GM04504 (cell line): ENCODE measurements around the gene PC.
"Not testable (repeated sequence)": the region's sequence is repeated elsewhere in the genome, so short reads cannot be mapped to it uniquely, and the experiment has no call there.

Experiments
- DNase-seq: peaks from one replicate; pipeline ENCODE4 v3.0.0-alpha.2; 2012; ENCODE audit warnings: low read depth

PC gene

GRCh38 chr11:66979336-66979980, 21.3 kb upstream of the PC start:
- DNase-seq = no peak

- no peak for DNase-seq
These were observed 20.5 kb upstream of the PC start for GRCh38 chr11:66978717-66979116.

DNA sequence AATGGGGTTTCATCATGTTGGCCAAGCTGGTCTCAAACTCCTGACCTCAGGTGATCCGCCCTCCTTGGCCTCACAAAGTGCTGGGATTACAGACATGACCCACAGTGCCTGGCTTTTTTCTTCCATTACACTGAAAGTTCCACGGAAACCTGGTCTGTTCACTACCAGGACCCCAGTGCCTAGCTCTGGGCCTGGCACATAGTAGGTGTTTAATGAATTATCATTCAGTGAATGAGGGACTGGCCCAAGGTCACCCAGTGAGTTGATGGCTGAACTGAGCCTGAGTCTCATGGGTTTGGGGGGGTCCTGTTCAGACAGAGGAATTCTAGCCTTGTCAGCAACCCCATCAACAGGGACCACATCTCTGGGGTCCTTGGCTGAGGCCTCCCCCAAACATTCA, 20.0 kb upstream of the PC start:
- DNase-seq = no peak

GRCh38 chr11:66976925-66977324, 18.7 kb upstream of the PC start:
- DNase-seq = no peak

DNA sequence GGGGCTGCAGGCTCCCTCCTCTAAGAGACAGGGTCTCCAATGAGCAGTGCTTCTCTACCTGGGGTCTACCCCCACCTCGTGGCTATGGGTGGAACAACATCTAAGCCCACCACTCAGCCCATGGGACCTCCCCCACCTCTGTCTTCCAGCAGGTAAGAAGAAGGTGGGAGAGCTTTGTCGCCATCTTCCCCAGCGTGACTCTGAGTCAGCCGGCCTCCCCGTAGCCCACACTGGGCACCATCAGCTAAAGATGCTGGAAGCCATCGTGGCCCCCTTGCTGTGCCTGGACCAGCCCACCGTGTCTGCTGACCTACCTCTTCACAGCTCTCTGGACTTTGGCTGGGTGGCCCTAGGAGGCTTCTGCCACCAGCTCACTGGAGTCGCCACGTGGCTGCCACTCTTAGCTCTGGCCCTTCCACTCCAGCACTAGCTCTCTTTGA, 17.9 kb upstream of the PC start:
- DNase-seq = no peak

- no peak for DNase-seq
These were observed 17.3 kb upstream of the PC start for GRCh38 chr11:66975405-66976027.

- no peak for DNase-seq
These were observed 16.7 kb upstream of the PC start, which contains the start of gene C11orf86 for GRCh38 chr11:66974724-66975404. Gene C11orf86, plus strand, starts transcription at chr11:66975304. Its CDS starts 59 bp downstream, at chr11:66975363.

DNA sequence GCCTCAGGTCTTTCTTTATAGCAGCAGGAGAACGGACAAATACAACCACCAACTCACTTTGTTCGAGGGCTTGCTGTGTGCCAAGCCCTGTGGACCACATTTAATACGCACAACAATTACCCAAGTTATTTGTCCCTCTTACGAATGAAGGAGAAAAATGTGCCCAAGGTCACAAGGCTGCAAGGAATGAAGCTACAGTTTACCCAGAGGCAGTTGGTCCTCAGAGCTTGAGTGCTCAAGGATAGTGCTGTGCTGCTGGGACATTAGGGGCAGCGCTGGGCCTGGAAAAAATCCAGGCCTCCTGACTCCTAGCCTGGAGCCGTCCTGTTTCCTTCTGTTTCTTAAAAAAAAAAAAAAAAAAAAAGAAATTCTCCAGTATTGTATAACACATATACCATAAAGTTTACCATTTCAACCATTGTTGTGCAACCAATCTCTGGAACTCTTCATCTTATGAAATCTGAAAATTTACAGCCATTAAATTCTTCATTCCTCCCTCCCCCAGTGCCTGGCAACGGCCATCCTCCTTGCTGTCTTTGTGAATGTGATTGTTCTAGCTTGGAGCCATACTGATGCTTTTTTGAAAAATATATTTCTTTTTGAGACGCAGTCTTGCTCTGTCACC, 15.9 kb upstream of the PC start:
- DNase-seq = no peak

GRCh38 chr11:66971488-66971887, 13.3 kb upstream of the PC start:
- no peak for DNase-seq

GRCh38 chr11:66970807-66971442, 12.7 kb upstream of the PC start:
- DNase-seq = peak; percentile 99

- DNase-seq = no peak
These were observed 12.2 kb upstream of the PC start for GRCh38 chr11:66970371-66970806.

- peak; percentile 87 for DNase-seq
These were observed 11.5 kb upstream of the PC start for GRCh38 chr11:66969584-66970225.

- peak; percentile 88 for DNase-seq
These were observed 9.7 kb upstream of the PC start for GRCh38 chr11:66967670-66968425.

- DNase-seq = no peak
These were observed 8.2 kb upstream of the PC start for GRCh38 chr11:66966351-66966750.

- DNase-seq = no peak
These were observed 6.3 kb upstream of the PC start for GRCh38 chr11:66964495-66964894.

GRCh38 chr11:66962801-66963200, 4.6 kb upstream of the PC start:
- DNase-seq = no peak

- no peak for DNase-seq
These were observed 4.1 kb upstream of the PC start for GRCh38 chr11:66962247-66962646.

- DNase-seq = not testable (repeated sequence)
These were observed 3.6 kb upstream of the PC start for GRCh38 chr11:66961691-66962213.

GRCh38 chr11:66958956-66959274, 732 bp upstream of the PC start:
- DNase-seq = no peak

- no peak for DNase-seq
These were observed 282 bp downstream of the PC start for GRCh38 chr11:66957971-66958231.

DNA sequence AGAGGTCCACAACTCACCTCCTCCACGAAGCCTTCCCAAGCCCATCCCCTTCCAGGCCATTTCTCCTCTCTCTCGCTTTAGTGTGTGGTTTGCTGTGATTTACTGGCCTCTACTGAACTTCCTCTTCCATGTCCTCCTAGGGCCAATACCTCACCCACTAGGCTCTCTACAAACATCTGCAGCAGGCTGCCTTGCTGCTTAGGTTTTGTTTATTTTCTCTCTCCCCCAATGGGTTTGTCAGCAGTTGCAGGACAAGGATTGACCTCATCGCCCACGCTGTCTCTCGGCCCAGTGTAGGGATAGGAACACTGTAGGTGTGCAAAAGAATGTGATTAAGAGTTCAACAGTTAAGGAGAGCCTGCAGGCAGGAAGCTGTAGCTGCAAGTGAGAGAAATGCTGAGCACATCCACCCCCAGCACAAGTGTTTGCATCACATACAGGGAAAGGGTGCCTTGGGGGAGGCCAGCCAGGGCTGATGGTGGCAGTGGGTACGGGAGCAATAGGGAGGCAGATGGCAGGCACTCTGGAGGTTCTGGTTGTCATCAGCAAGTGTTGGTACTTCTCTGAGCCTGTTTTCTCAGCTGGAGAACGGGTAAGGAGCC, 1.4 kb downstream of the PC start:
- DNase-seq = no peak
